ENCODE measurements around the gene TIGIT. TPM values are rescaled to one million over a fixed set of nuclear protein-coding genes. Genes with fewer than 3 reads are reported as not detected.

Gene TIGIT
- total RNA-seq, 1 experiment from 2014 or later: not detected

DNA sequence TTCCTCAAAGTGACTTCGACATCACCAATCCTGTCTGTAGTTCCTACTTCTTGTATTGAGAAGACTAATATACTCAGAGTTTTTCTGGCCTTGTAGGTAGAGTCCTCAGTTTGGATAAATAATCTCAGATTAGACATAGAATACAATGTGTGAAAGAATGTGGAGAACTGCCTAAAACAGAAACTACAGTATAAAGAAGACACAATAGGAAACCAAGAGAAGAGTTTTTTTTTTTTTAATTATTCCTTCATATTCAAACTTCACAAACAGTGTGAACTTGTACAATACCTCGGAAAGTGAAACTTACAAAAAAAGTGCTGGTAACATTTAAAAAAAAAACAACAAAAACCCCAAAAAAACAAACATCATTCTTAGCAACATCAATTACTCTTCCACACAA lies 20.5 kb downstream of the TIGIT start:
- Mint-ChIP-seq H3K27ac (no peak overlapping the region), H3K9me3 (no peaks in the 10 kb centered on the region), H3K36me3 (ENCODE audit: insufficient read depth in 1 of 3, low read depth in 3 of 3) (no peaks in the 10 kb centered on the region), H3K27me3 (ENCODE audit: low read depth) (no peaks in the 10 kb centered on the region), H3K4me1 (peaks cover 20 to 23% of the 10 kb centered on the region in 2 experiments), H3K4me3 (no peak overlapping the region)
- Histone ChIP-seq H3K14ac (ENCODE audit: insufficient read depth, low read length) (no peak overlapping the region), H2AK5ac (ENCODE audit: insufficient read length, low read length) (no peak overlapping the region), H3K9me3 (ENCODE audit: control insufficient read depth, low read depth, low read length) (no peaks in the 10 kb centered on the region), H3K79me1 (ENCODE audit: insufficient read depth, low read depth, low read length, poor library complexity, severe bottlenecking) (no peaks in the 10 kb centered on the region), H4K5ac (ENCODE audit: insufficient read length, low read depth, low read length) (no peak overlapping the region), H2BK5ac (ENCODE audit: insufficient read length, low read length) (no peak overlapping the region), H3K27ac (ENCODE audit: insufficient read length, low read depth, low read length) (no peak overlapping the region), H3K4ac (ENCODE audit: low read depth, low read length) (no peak overlapping the region), H3K56ac (ENCODE audit: insufficient read length, low read depth, low read length) (no peak overlapping the region), H4K8ac (replicated peaks; ENCODE audit: insufficient read length, low read depth, low read length) (no peak overlapping the region), H2BK12ac (ENCODE audit: insufficient read length, low read depth, low read length) (no peak overlapping the region), H3K23ac (ENCODE audit: insufficient read length, low read depth, low read length) (no peak overlapping the region), H3K9ac (ENCODE audit: extremely low read depth, insufficient read length, low read length) (no peak overlapping the region), H3T11ph (ENCODE audit: low read length) (no peak overlapping the region), H3K18ac (ENCODE audit: insufficient read length, low read depth, low read length) (no peak overlapping the region), H3K79me2 (ENCODE audit: insufficient read depth, low read length) (no peaks in the 10 kb centered on the region), H4K20me1 (ENCODE audit: control insufficient read depth, insufficient read depth, insufficient read length) (no peaks in the 10 kb centered on the region), H4K91ac (ENCODE audit: insufficient read length, low read depth, low read length) (no peak overlapping the region), H2BK120ac (ENCODE audit: low read depth, low read length, poor library complexity, severe bottlenecking) (no peak overlapping the region), H2BK15ac (ENCODE audit: low read depth, low read length) (no peak overlapping the region), H3K23me2 (ENCODE audit: insufficient read length, low read depth, low read length, poor library complexity, severe bottlenecking) (no peaks in the 10 kb centered on the region), H3K4me1 (ENCODE audit: insufficient read depth, low read length) (peaks cover 8% of the 10 kb centered on the region; the same call in 1 of the 2 replicates), H2AFZ (ENCODE audit: low read length) (no peak overlapping the region), H2BK20ac (ENCODE audit: low read depth, low read length, poor library complexity, severe bottlenecking) (no peak overlapping the region), H3K27me3 (ENCODE audit: insufficient read depth, low read length) (no peaks in the 10 kb centered on the region), H3K4me2 (ENCODE audit: insufficient read depth, insufficient read length, low read length) (no peak overlapping the region)
- DNase-seq: no peak
- TF ChIP-seq, protein P1, sequence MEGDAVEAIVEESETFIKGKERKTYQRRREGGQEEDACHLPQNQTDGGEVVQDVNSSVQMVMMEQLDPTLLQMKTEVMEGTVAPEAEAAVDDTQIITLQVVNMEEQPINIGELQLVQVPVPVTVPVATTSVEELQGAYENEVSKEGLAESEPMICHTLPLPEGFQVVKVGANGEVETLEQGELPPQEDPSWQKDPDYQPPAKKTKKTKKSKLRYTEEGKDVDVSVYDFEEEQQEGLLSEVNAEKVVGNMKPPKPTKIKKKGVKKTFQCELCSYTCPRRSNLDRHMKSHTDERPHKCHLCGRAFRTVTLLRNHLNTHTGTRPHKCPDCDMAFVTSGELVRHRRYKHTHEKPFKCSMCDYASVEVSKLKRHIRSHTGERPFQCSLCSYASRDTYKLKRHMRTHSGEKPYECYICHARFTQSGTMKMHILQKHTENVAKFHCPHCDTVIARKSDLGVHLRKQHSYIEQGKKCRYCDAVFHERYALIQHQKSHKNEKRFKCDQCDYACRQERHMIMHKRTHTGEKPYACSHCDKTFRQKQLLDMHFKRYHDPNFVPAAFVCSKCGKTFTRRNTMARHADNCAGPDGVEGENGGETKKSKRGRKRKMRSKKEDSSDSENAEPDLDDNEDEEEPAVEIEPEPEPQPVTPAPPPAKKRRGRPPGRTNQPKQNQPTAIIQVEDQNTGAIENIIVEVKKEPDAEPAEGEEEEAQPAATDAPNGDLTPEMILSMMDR (conservative IDR thresholded peaks at IDR 0.05): no peak
- WGBS (ENCODE audit: extremely low coverage, insufficient read length, low lambda C conversion rate): no CpG with 5 or more reads among the region's 2 CpGs
